ENCODE measurements around the gene FLVCR1. TPM values are rescaled to one million over a fixed set of nuclear protein-coding genes. Genes with fewer than 3 reads are reported as not detected.

The FLVCR1 gene
- total RNA-seq = 9.0 and 15.1 TPM in 2 replicates

- H3K4me3 ChIP-seq (ENCODE audit: low read depth, low read length) = peak within 1 kb of the TSS; percentile 78
- TF ChIP-seq CTCF (IDR thresholded peaks at IDR 0.05; ENCODE audit: insufficient read depth, low read depth, low read length) = no peak
- peak; percentile 97 for DNase-seq (ENCODE audit: low read depth)
These were observed at the start of gene FLVCR1 for GRCh38 chr1:212857992-212858460. TSS of gene FLVCR1 (plus strand) at chr1:212858275. CDS start at chr1:212858453, 178 bp downstream.

- peak; percentile 45 for DNase-seq (ENCODE audit: low read depth)
- no peak overlapping the region for H3K4me3 ChIP-seq (ENCODE audit: low read depth, low read length)
- peak; percentile 40 for TF ChIP-seq CTCF (IDR thresholded peaks at IDR 0.05; ENCODE audit: insufficient read depth, low read depth, low read length)
These were observed 43.3 kb upstream of the FLVCR1 start for GRCh38 chr1:212814537-212815334.

- no peak for TF ChIP-seq CTCF (IDR thresholded peaks at IDR 0.05; ENCODE audit: insufficient read depth, low read depth, low read length)
- no peak overlapping the region for H3K4me3 ChIP-seq (ENCODE audit: low read depth, low read length)
- DNase-seq (ENCODE audit: low read depth) = peak; percentile 27
These were observed 41.4 kb upstream of the FLVCR1 start for GRCh38 chr1:212816567-212817278.

GRCh38 chr1:212819726-212820125 is 38.3 kb upstream of the FLVCR1 start:
- TF ChIP-seq CTCF (IDR thresholded peaks at IDR 0.05; ENCODE audit: insufficient read depth, low read depth, low read length) = no peak
- no peak overlapping the region for H3K4me3 ChIP-seq (ENCODE audit: low read depth, low read length)
- DNase-seq (ENCODE audit: low read depth) = peak; percentile 92

- no peak for TF ChIP-seq CTCF (IDR thresholded peaks at IDR 0.05; ENCODE audit: insufficient read depth, low read depth, low read length)
These were observed 37.1 kb upstream of the FLVCR1 start for GRCh38 chr1:212820969-212821368.

GRCh38 chr1:212822956-212823355 is 35.1 kb upstream of the FLVCR1 start:
- no peak for DNase-seq (ENCODE audit: low read depth)
- TF ChIP-seq CTCF (IDR thresholded peaks at IDR 0.05; ENCODE audit: insufficient read depth, low read depth, low read length) = no peak
- no peak overlapping the region for H3K4me3 ChIP-seq (ENCODE audit: low read depth, low read length)

More at GRCh38 chr1:212820969-212821368, 37.1 kb upstream of the FLVCR1 start:
- H3K4me3 ChIP-seq (ENCODE audit: low read depth, low read length) = no peak overlapping the region
- DNase-seq (ENCODE audit: low read depth) = no peak

Measured in fibroblast of villous mesenchyme (primary cell).